Esophagus (tissue), 2 donors: ENCODE data around the gene POLR3G. TPM values are rescaled to one million over a fixed set of nuclear protein-coding genes. Genes with fewer than 3 reads are reported as not detected.
A peak's percentile ranks its signal among the peaks of the same experiment; 100 is the strongest.

Experiments
- H3K27ac ChIP-seq, 2 donors: one replicate each; pipeline ENCODE4 v1.5.1; 2013; ENCODE audit warnings: low read depth in 2 of 2, mild to moderate bottlenecking in 2 of 2, inconsistent platforms in 1 of 2, low read length in 1 of 2, moderate library complexity in 1 of 2
- H3K27me3 ChIP-seq, 2 donors: one replicate each; pipeline ENCODE4 v1.6.1; 2013; ENCODE audit warnings: low read length in 2 of 2, control low read depth in 1 of 2, mild to moderate bottlenecking in 1 of 2; ENCODE audit not compliant: insufficient read depth in 2 of 2, control insufficient read depth in 1 of 2
- H3K36me3 ChIP-seq, 2 donors: one replicate each; pipeline ENCODE4 v1.6.1; 2013; ENCODE audit warnings: low read length in 1 of 2; ENCODE audit not compliant: control insufficient read depth in 2 of 2, insufficient read depth in 2 of 2
- H3K4me1 ChIP-seq, 2 donors: one replicate each; pipeline ENCODE4 v1.6.1; 2013; ENCODE audit warnings: low read length in 1 of 2; ENCODE audit not compliant: control insufficient read depth in 2 of 2, insufficient read depth in 2 of 2
- H3K4me3 ChIP-seq, 2 donors: one replicate each; pipeline ENCODE4 v1.5.1; 2013; ENCODE audit warnings: low read length in 2 of 2, mild to moderate bottlenecking in 2 of 2, low read depth in 1 of 2, moderate library complexity in 1 of 2
- H3K9me3 ChIP-seq, 2 donors: one replicate each; pipeline ENCODE4 v1.6.1; 2013; ENCODE audit warnings: mild to moderate bottlenecking in 2 of 2, low read depth in 1 of 2, low read length in 1 of 2, moderate library complexity in 1 of 2; ENCODE audit not compliant: control insufficient read depth in 2 of 2, insufficient read depth in 1 of 2
- WGBS, 2 donors: extraction: QIAGEN DNeasy Blood & Tissue Kit; methylation state at CpG; one replicate each; pipeline ENCODE4 v1.1.7; 2013; 5-methylcytosine and 5-hydroxymethylcytosine counted together
- polyA plus RNA-seq, 2 donors: library from polyadenylated mRNA; stranded (reverse); fragments of 200-250 nt; gene quantifications; one replicate each; pipeline ENCODE4 v1.2.3, GENCODE V29; 2013
- donor health status: healthy with polysubstance abuse.
- donor health status: Bipolar disorder and iron deficiency.

POLR3G gene
- polyA plus RNA-seq, 2 donors = 1.9 to 3.4 TPM

DNA sequence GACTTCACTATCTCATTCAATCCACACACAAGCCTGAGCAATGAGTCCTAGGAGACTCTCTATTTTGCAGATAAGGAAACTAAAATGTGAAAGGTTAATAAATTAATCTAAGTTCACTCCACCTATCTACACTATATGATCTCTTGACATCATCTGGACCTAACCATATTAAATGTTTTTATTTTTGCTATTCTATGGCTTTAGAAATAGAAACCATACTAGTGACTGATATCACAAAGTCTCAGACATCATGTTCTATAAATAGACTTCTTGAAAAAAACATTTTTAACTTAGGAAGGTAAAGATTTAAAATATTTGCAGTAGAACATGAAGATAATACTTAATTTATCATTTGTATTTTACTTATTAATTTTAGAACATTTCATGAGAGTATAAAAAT lies 74.6 kb downstream of the POLR3G start:
- H3K4me1 ChIP-seq = no peaks in the 10 kb centered on the region
- no peak overlapping the region for H3K27ac ChIP-seq
- H3K36me3 ChIP-seq = no peaks in the 10 kb centered on the region
- no peak overlapping the region for H3K4me3 ChIP-seq
- H3K27me3 ChIP-seq = peaks cover 3% of the 10 kb centered on the region in 2 donors
- H3K9me3 ChIP-seq = no peaks in the 10 kb centered on the region

DNA sequence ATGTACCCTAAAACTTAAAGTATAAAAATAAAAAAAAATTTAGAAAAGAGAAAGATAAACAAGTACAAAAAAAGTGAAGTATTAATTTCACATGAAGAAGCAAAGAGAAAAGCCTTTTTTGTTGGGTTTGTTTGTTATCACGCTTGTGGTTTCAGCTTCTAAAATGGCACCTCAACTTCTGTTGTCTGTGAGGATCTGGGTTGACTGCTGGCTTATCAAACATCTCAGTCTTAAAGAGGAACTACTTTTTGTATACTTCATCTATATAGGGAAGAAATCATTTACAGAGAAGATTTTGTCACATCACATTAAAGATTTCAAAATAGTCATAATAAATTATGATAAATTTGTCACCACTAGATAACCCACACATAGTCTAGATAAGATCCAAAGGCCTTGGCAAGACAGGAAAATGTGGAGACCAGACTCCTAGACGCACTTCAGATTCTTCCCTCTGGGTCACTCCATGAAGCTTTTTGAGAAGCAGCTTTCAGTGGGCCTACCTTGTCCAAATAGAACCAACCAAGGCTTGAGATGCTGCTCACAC lies 75.1 kb downstream of the POLR3G start:
- H3K27me3 ChIP-seq = peaks cover 3% of the 10 kb centered on the region in 2 donors
- no peaks in the 10 kb centered on the region for H3K9me3 ChIP-seq
- WGBS, 2 donors = 78 to 80% methylated on average over 2 of the region's 2 CpGs
- H3K27ac ChIP-seq = no peak overlapping the region
- H3K4me1 ChIP-seq = no peaks in the 10 kb centered on the region
- H3K36me3 ChIP-seq = no peaks in the 10 kb centered on the region
- H3K4me3 ChIP-seq = no peak overlapping the region

DNA sequence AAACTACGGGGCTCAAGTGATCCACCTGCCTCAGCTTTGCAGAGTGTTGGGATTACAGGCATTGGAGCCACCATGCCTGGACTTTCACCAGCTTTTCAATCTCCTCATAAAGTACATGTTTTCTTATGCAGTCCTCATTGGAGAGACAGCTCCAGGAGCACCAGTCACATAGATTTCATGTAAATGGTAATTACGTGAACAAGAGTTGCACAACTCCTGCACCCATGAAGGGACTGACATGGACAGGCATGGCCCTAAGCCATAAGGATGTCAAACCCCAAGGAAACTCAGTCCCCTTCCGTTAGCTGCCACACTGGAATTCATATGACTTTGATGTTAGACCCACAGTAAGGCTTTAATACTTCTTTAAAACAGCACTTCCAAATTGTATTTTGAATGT lies 76.3 kb downstream of the POLR3G start:
- no peaks in the 10 kb centered on the region for H3K36me3 ChIP-seq
- no peaks in the 10 kb centered on the region for H3K4me1 ChIP-seq
- H3K27me3 ChIP-seq = peaks cover 0 to 5% of the 10 kb centered on the region in 2 donors
- H3K4me3 ChIP-seq = no peak overlapping the region
- no peak overlapping the region for H3K27ac ChIP-seq
- 73 to 78% methylated on average over 3 of the region's 3 CpGs for WGBS, 2 donors
- no peaks in the 10 kb centered on the region for H3K9me3 ChIP-seq

DNA sequence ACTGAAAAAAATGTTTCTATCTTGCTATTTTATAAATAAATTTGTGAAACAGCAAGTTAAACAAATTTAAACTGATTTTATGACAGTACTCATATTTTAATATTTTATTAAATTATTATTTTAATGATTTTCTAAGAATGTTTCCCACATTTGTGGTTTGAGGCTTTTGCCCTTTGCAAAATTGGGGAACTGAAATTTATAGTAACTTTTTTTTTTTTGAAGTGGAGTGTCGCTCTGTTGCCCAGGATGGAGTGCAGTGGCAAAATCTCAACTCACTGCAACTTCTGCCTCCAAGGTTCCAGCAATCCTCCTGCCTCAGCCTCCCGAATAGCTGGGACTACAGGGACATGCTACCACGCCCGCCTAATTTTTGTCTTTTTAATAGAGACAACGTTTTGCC lies 76.7 kb downstream of the POLR3G start:
- no peak overlapping the region for H3K27ac ChIP-seq
- no peaks in the 10 kb centered on the region for H3K9me3 ChIP-seq
- H3K4me1 ChIP-seq = no peaks in the 10 kb centered on the region
- no peaks in the 10 kb centered on the region for H3K36me3 ChIP-seq
- no peak overlapping the region for H3K4me3 ChIP-seq
- H3K27me3 ChIP-seq = peaks cover 0 to 8% of the 10 kb centered on the region in 2 donors
- WGBS, 2 donors = 80 to 87% methylated on average over 5 of the region's 5 CpGs

DNA sequence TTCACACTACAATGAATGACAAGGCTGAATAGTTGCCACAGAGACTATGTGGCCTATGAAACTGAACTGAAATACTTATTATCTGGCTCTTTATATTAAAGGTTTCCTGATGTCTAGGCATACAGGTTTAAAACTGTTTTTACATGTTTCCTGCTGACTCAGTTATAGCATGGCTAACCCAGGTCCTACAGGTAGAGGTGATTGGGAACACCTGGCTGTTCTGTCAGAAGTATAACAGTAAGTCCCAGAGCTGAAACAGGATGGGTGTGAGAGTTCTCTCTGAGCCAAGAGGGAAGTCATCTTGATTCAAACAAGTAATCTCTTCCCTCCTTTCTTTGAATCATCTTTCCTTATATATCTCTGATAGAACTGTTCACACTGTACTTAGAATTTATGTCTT lies 79.0 kb downstream of the POLR3G start:
- Histone ChIP-seq H3K36me3 (no peaks in the 10 kb centered on the region), H3K4me3 (no peak overlapping the region), H3K27me3 (peaks cover 3 to 12% of the 10 kb centered on the region in 2 donors), H3K4me1 (peaks cover 0 to 5% of the 10 kb centered on the region in 2 donors), H3K9me3 (peaks cover 0 to 3% of the 10 kb centered on the region in 2 donors), H3K27ac (no peak overlapping the region)

DNA sequence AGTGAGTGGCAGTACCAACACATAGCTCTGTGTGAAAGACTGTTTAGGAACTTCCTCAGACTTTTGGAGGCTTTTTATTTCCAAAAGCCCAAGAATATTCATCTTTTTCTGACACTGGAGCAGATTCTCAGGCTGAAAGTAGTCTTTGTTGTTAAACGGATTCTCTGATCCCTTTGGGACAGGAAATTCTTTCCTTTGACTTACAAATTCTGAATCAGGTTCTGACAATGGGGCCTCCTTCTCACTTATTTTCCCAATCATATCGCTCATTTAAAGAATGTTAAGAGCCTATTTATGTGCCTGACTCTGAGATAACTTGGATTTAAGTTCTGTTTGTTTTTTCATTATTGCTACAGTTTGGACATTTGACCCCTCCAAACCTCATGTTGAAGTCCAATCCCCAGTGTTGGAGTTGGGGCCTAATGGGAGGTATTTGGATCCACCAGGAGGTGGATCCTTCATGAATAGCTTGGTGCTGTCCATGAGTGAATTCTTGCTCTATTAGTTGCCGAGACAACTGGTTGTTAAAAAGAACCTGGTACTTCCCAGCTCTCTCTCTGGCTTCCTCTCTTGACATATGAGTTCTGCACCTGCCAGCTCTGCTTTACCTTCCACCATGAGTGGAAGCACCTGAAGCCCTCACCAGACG lies 79.8 kb downstream of the POLR3G start:
- no peak overlapping the region for H3K4me3 ChIP-seq
- H3K36me3 ChIP-seq = no peaks in the 10 kb centered on the region
- 74 to 83% methylated on average over 4 of the region's 4 CpGs for WGBS, 2 donors
- H3K4me1 ChIP-seq = peaks cover 0 to 8% of the 10 kb centered on the region in 2 donors
- H3K27ac ChIP-seq = no peak overlapping the region
- H3K9me3 ChIP-seq = peaks cover 0 to 3% of the 10 kb centered on the region in 2 donors
- peaks cover 3 to 16% of the 10 kb centered on the region in 2 donors for H3K27me3 ChIP-seq

DNA sequence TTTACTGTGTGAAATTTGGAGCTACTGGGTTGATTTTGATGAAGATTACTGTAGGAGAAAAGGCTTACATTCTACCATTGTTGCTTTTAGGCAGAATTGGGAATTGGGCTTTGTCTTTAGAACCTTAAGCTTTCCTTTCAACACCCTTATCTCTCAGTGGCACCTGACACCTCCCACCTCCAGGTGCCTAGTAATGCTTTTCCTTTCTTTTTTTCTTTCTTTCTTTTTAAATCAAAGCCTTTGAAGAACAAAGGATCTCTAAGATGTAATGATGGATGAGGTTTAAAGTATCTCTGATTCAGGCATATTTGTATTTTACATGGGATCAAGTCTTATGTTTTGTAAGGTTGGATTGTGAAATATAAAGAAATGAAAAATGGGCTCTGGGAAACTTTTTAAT lies 81.0 kb downstream of the POLR3G start:
- Histone ChIP-seq H3K36me3 (no peaks in the 10 kb centered on the region), H3K4me3 (no peak overlapping the region), H3K27ac (no peak overlapping the region), H3K9me3 (peaks cover 0 to 3% of the 10 kb centered on the region in 2 donors), H3K27me3 (peaks cover 3 to 16% of the 10 kb centered on the region in 2 donors), H3K4me1 (peaks cover 0 to 8% of the 10 kb centered on the region in 2 donors)

DNA sequence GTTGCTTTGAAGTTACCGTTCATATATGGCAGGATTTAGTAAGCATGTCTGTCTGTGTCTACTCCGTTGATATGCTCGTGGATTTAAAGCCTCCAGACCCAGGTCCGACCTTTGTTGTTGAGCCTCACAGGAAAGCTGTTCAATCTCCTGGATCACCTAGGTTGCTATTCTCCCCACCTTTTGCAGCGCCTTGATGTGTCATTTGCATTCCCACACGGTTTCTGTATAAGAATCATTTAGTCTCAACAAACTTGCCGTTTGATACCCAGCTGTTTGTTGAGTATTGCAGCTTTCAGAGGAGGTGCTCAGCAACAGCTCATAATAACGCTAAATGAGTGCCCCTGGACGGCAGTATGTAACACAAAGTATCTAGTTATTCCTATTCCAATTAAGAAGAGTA lies 82.7 kb downstream of the POLR3G start:
- Histone ChIP-seq H3K27me3 (peaks cover 3 to 15% of the 10 kb centered on the region in 2 donors), H3K9me3 (peaks cover 2 to 3% of the 10 kb centered on the region in 2 donors), H3K27ac (no peak overlapping the region), H3K4me1 (peaks cover 0 to 8% of the 10 kb centered on the region in 2 donors), H3K36me3 (no peaks in the 10 kb centered on the region), H3K4me3 (no peak overlapping the region)
- WGBS, 2 donors = 19% methylated on average over 9 of the region's 9 CpGs

DNA sequence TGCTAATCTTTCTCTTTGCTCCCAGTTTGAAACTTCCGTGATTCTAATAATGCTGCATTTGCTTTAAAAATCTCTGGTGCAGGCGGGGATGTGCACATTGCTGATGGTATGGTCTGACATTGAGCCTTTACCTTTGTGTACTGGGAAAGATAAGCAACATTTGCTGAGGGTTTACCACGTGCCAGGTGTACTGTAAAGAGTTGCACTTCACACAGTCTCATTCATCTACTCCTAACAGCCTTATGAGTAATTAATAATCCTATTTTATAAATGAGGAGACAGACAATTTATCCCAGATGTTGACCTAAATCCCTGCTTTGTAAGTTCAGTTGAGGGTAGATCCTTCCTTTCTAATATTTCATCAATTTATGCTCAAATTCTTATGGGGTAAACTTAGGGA lies 83.2 kb downstream of the POLR3G start:
- Histone ChIP-seq H3K36me3 (no peaks in the 10 kb centered on the region), H3K4me3 (peak overlapping the region in 1 of 2 donors; percentile 30), H3K4me1 (peaks cover 0 to 8% of the 10 kb centered on the region in 2 donors), H3K27ac (no peak overlapping the region), H3K9me3 (peaks cover 2 to 3% of the 10 kb centered on the region in 2 donors), H3K27me3 (peaks cover 3 to 16% of the 10 kb centered on the region in 2 donors)
- 10 to 11% methylated on average over 3 of the region's 3 CpGs for WGBS, 2 donors
